GM12873 (cell line): ENCODE data around the gene LSAMP.

Experiments
- TF ChIP-seq, protein P1 (sequence below): IDR thresholded peaks from 2 replicates; pipeline ENCODE4 v1.5.1; 2012; ENCODE audit warnings: low read depth, mild to moderate bottlenecking, moderate library complexity, low read length, control low read depth; ENCODE audit not compliant: insufficient read depth; ENCODE audit errors: missing control alignments

Gene LSAMP

DNA sequence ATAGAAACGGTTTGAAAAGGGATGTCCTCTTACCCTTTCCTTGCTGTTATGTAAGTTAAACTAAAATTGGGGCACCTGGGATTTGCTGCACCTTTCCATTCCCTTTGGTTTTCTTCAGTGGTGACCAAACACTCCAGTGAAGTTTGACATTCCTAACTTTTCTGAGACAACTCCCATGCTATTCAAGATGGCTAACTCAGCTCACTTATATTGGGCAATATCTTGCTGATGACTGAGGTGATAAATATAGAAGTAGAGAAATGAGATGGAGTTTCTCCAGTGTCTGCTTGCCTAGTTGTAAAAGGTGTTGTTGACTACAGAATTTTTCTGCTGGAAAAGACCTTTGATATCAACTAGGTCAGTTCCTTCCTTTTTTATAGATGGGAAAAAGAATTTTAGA is 530.2 kb downstream of the LSAMP start:
- TF ChIP-seq, protein P1, sequence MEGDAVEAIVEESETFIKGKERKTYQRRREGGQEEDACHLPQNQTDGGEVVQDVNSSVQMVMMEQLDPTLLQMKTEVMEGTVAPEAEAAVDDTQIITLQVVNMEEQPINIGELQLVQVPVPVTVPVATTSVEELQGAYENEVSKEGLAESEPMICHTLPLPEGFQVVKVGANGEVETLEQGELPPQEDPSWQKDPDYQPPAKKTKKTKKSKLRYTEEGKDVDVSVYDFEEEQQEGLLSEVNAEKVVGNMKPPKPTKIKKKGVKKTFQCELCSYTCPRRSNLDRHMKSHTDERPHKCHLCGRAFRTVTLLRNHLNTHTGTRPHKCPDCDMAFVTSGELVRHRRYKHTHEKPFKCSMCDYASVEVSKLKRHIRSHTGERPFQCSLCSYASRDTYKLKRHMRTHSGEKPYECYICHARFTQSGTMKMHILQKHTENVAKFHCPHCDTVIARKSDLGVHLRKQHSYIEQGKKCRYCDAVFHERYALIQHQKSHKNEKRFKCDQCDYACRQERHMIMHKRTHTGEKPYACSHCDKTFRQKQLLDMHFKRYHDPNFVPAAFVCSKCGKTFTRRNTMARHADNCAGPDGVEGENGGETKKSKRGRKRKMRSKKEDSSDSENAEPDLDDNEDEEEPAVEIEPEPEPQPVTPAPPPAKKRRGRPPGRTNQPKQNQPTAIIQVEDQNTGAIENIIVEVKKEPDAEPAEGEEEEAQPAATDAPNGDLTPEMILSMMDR: no peak

GRCh38 chr3:115913069-115913686 is 532.1 kb downstream of the LSAMP start:
- TF ChIP-seq, protein P1: peak; percentile 33

DNA sequence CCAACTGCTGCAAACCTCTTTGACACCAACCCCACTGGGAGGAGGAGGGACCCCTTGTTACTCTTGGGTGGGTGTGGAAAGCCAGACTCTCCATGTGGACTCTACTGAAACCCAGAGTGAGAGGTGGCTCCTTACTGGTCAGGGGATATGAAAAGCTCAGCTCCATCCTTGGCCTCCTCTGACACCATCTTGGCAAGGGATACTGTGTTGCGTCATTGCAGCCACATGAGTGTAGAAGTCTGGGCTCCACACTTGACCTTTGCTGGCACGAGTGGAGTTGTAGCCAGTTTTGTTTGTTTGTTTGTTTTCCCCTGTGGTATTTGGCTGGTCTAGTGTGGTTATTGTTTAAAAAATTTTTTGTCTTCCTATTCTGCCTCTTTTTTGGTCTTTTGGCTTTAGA is 532.9 kb downstream of the LSAMP start:
- TF ChIP-seq, protein P1: no peak

GRCh38 chr3:115905871-115906270 is 539.4 kb downstream of the LSAMP start:
- TF ChIP-seq, protein P1: no peak

GRCh38 chr3:115903843-115904242 is 541.4 kb downstream of the LSAMP start:
- TF ChIP-seq, protein P1: no peak

DNA sequence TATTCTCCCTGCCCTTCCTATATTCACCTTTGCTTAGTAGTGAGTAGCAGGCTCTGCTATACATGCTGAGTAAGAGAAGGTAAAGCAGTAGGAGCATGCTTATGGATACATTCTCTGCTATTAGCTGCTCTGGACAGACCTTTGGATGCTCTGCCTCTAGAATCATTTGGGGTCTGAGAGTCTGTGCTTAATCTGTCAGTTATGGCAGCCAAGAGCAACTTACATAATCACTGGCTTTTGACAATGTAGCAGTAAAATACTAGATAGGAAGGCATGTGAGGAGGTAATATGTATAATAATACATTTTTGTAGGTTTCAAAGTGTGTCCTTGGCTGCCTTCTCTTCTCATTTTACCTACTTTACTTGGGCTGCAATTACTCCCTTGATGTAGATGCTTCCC is 544.3 kb downstream of the LSAMP start:
- TF ChIP-seq, protein P1: no peak

- TF ChIP-seq, protein P1: no peak
Observed at GRCh38 chr3:115899535-115899934, 545.8 kb downstream of the LSAMP start.
